TTC549 (cell line): ENCODE measurements around the gene ANLN.
"Not testable (repeated sequence)": the region's sequence is repeated elsewhere in the genome, so short reads cannot be mapped to it uniquely, and the experiment has no call there.

Source experiments
- FAIRE-seq: peaks from 2 replicates; lab custom pipeline; 2012; peaks lifted over from hg19 to GRCh38; lab: Jason Lieb, UNC

Gene ANLN

DNA sequence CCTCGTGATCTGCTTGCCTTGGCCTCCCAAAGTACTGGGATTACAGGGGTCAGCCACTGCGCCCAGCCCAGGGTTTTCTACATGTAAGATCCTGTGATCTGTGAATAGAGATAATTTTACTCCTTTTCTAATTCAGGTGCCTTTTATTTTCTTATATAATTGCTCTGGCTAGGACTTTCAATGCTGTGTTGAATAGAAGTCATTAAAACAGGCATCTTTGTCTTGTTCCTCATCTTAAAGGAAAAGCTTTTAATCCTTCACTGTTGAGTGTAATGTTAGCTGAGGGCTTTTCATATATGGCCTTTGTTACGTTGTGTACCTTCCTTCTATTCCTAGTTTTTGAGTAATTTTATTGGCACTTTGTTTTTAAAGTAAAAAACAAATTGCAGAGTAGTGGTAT is 26.6 kb downstream of the ANLN start:
- no peak for FAIRE-seq

DNA sequence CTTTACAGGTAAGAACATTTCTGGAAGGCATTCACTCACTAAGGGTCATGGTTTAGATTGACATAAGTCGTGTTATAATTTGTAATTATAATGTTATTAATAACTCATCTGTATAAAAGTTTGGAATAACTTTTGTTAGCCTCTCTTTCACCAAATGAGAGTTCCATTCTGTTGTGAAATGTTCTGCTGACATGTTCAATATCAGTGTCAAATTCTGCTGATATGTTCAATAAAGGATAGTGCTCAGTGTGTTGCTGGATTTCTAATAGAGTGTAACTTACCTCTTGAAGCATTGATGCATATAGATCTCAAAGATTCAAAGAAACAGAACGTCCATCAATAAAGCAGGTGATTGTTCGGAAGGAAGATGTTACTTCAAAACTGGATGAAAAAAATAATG is 30.6 kb downstream of the ANLN start:
- no peak for FAIRE-seq

GRCh38 chr7:36422072-36422471 is 32.4 kb downstream of the ANLN start:
- no peak for FAIRE-seq

- FAIRE-seq: no peak
Observed at GRCh38 chr7:36423633-36424032, 34.0 kb downstream of the ANLN start.

DNA sequence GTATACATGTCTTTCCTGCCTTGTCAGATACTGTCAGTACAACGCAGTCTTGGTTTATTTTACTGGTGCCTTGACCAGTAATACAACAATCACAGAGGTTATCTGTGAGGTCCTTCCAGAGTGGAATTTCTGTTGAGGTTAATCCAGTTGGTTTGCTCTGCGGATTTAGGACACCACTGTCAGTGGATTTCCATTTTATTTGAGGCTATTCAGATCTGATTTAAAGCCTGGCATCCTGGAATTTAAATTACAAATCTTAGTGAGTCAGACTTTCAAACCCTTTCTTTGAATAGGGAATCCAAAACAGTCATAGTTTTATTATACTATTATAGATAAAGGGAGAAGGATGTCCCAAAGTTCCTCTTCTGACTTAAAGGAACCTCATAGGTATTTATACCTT is 40.5 kb downstream of the ANLN start:
- FAIRE-seq: no peak

GRCh38 chr7:36430881-36431280 is 41.2 kb downstream of the ANLN start:
- no peak for FAIRE-seq

DNA sequence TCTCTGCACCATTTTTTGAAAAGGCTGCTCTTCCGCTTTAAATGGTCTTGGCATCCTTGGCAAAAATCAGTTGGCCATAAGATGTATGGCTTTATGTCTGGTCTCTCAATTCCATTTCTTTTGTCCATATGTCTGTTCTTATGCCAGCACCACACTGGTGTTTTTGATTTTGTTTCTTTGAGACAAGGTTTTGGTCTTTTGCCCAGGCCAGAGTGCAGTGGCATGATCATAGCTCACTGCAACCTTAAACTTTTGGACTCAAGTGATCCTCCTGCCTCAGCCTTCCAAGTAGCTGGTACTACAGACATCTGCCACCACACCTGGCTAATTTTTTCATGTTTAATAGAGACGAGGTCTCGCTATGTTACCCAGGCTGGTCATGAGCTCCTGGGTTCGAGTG is 48.5 kb downstream of the ANLN start:
- FAIRE-seq: no peak

DNA sequence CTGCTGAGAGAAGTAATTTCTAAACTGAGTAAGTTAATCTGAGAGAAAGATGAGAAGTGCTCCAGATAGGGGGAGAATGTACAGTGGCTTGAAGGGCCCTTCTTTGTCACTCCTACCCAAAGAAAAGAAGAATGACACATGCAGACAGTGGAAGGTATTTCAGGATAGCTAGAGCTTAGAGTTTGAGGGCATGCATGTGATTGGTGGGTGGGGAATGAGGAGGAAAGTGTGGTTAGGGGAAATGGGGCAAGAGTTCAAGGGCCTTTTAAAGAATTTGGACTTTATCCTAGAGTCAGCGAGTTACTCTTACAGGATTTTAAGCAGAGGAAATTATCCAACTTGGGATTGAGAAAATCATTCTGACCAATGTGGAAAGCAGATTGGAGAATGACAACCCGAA is 50.0 kb downstream of the ANLN start:
- no peak for FAIRE-seq

- FAIRE-seq: no peak
Observed at GRCh38 chr7:36440880-36441279, 51.2 kb downstream of the ANLN start.

GRCh38 chr7:36441344-36442022 is 51.8 kb downstream of the ANLN start:
- FAIRE-seq: no peak

GRCh38 chr7:36448781-36449379 is 59.2 kb downstream of the ANLN start:
- no peak for FAIRE-seq

DNA sequence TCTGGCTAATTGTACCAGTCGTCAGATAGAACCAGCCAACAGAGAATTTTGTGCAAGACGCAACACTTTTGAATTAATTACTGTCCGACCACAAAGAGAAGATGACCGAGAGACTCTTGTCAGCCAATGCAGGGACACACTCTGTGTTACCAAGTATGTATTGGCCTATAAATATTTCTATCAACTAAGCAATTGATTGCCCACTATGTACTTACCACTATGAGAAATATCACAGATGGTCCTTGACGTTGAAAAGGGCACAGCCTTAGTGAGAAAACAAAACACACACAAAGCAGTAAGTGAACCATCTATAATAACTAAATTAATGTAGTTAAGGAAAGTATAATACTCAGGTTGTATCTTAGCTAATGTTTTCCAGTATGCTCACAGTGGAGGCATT is 60.0 kb downstream of the ANLN start:
- FAIRE-seq: no peak

- no peak for FAIRE-seq
Observed at GRCh38 chr7:36453769-36454168, 64.1 kb downstream of the ANLN start.

DNA sequence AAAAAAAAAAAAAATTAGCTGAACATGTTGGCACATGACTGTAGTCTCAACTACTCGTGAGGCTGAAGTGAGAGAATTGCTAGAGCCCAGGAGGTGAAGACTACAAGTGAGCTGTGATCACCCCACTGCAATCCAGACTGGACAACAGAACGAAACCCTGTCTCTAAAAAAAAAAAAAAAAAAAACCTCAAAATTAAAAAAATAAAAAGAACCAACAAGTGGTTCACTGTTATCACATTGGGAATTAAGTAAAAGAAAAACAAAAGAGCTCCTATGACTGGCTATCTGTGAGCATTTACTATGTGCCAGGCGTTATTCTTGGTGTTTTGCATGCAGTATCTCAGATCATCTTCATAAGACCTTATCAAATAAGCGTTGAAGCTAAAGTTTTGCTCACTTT is 66.0 kb downstream of the ANLN start:
- no peak for FAIRE-seq

DNA sequence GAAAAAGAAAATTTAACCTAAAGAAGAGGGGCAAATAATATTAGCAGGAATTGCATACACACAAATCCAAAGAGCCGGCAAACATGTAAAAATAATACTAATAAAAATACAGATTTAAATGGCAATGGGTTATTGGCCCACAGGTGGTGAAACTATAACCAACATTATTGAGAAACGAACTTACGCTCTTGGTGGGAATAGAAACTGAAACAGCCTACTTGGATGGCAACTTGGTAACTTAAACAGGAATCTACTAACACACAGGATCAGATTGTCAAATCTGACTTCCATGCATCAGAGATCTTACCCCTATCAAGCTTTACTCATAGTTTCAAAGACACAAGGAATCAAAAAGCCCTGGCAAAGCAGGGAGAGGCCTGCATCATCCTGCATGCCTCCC is 66.5 kb downstream of the ANLN start:
- no peak for FAIRE-seq

- no peak for FAIRE-seq
Observed at GRCh38 chr7:36456548-36456947, 66.9 kb downstream of the ANLN start.

DNA sequence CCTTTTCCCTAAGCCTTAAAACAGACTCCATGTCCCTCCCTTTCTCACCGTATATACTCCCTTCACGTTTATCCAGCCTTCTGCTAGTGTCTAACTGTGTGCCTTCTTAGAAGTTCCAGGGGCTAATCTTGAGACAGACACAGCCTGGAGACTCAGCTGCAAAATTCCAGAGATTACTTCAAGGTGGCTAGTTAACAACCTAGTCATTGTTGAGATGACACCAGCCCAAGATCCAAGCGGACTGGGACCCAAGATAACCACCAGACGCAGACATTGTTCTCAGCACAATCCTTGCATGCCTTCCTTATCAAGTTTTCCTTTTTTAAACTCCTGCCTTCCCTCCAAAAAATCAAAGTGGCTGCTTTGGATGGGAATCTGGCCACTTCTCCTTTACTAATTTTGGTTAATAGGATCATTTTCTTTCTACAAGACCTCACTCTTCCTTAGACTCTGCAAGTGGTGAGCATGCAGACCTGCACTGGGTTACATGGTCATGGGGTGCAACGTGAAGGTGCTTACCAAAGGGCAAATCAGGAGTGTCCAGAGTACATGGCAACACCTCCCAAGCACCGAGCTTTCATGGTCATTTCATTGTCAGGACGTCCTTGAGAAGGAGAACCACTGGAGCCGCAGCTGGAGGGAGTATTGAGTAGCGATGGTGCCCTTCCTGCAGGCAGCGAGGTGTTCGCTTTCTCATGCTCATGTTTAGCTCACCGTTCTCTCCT is 69.7 kb downstream of the ANLN start:
- FAIRE-seq: no peak

GRCh38 chr7:36460811-36461429 is 71.3 kb downstream of the ANLN start:
- no peak for FAIRE-seq

DNA sequence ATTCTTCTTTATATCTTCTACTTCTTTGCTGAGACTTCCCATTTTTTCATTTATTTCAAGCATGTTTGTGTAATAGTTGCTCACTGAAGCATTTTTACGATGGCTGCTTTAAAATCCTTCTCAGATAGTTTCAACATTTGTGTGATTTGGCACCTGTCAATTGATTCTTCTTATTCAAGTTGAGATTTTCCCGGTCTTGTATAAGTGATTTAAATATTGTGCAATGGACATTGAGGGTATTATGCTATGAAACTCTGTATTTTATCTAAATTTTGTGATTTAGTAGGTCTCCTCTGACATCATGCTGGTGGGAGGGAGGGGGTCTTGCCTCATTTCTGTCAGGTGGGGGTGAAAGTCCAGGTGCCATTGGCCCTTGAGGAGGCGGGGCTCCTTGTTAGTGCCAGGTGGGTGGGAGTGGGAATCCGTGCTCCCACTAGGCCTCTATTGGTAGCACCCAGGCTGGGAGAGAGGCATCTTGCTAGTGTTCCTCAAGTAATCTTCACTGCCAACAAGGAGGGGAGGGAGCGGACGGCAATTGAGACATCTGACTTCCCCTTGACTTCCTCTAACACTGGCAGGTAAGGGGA is 73.0 kb downstream of the ANLN start:
- no peak for FAIRE-seq

DNA sequence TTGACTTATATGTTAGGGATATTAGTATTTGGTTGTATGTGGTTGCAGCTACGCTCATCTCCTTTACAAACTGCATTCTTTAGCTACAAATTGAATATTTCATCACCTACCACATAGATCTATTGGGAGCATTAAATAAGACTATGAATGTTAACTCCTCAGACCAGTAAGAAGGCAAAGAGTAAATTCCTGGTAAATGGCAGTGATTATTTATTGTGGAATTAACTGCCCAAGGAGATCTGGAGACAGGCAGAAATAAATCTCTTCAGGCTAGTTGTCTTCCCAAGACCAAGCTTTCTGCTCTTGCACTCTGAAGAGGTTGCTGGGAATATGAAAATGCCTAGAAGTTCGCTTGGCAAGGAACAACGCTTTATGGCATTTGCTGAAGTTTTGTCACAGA is 74.6 kb downstream of the ANLN start:
- no peak for FAIRE-seq

- FAIRE-seq: not testable (repeated sequence)
Observed at GRCh38 chr7:36466001-36466400, 76.3 kb downstream of the ANLN start.

GRCh38 chr7:36468370-36469101 is 78.9 kb downstream of the ANLN start:
- FAIRE-seq: no peak
